ENCODE data around the gene LYPLA2.
A peak's percentile ranks its signal among the peaks of the same experiment; 100 is the strongest.

GRCh38 chr1:23825076-23825761, 34.3 kb downstream of the LYPLA2 start, which contains the start of gene HMGCL:
- TF ChIP-seq CTCF (IDR thresholded peaks at IDR 0.05) (no peak), POLR2A (IDR thresholded peaks at IDR 0.05) (peak; percentile 91)

Measured in transverse colon (tissue), 3 donors.